Panc1 (cell line): ENCODE data around the gene KANSL1L.

Experiments
- POLR2AphosphoS5 ChIP-seq: IDR thresholded peaks from 2 replicates; pipeline ENCODE4 v1.6.1; 2012; ENCODE audit warnings: mild to moderate bottlenecking, low read depth, low read length, moderate library complexity
- TCF7L2 ChIP-seq: IDR thresholded peaks from 2 replicates; pipeline ENCODE4 v1.6.1; 2011; ENCODE audit warnings: mild to moderate bottlenecking, low read depth, low read length, inconsistent platforms
- TF ChIP-seq, protein P1 (sequence below): fragments of 450-650 bp; IDR thresholded peaks from 2 replicates; pipeline ENCODE4 v1.5.1; 2017; ENCODE audit warnings: mild to moderate bottlenecking
- TF ChIP-seq, protein P2 (sequence below), 2 experiments: IDR thresholded peaks; 2 replicates each; pipeline ENCODE4 v1.6.1; 2011 to 2012; ENCODE audit warnings: low read depth in 2 of 2, control low read depth in 1 of 2, low read length in 1 of 2, mild to moderate bottlenecking in 1 of 2, moderate library complexity in 1 of 2; ENCODE audit not compliant: insufficient read depth in 1 of 2

DNA sequence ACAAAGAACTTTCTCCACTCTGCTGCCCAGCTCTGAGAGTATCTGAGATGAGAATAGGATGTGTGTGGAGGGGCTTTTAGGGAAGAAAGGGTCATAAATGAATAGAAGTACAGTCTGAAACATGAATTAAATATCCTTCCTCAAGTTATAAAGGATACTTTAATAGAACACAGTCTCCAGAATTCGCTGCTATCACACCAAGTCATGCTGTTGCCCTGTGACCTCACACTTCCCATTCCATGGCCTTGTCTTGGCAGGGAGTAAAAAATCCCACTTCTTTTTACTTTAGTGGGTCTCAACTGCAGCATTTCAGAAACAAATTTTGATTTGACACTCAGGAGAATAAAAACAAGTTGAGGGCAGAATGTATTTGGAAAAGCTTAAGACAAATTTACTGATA is 172.6 kb downstream of the KANSL1L start:
- TF ChIP-seq, protein P1, sequence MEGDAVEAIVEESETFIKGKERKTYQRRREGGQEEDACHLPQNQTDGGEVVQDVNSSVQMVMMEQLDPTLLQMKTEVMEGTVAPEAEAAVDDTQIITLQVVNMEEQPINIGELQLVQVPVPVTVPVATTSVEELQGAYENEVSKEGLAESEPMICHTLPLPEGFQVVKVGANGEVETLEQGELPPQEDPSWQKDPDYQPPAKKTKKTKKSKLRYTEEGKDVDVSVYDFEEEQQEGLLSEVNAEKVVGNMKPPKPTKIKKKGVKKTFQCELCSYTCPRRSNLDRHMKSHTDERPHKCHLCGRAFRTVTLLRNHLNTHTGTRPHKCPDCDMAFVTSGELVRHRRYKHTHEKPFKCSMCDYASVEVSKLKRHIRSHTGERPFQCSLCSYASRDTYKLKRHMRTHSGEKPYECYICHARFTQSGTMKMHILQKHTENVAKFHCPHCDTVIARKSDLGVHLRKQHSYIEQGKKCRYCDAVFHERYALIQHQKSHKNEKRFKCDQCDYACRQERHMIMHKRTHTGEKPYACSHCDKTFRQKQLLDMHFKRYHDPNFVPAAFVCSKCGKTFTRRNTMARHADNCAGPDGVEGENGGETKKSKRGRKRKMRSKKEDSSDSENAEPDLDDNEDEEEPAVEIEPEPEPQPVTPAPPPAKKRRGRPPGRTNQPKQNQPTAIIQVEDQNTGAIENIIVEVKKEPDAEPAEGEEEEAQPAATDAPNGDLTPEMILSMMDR = no peak
- TF ChIP-seq POLR2AphosphoS5 (no peak), TCF7L2 (no peak)
- TF ChIP-seq, protein P2, sequence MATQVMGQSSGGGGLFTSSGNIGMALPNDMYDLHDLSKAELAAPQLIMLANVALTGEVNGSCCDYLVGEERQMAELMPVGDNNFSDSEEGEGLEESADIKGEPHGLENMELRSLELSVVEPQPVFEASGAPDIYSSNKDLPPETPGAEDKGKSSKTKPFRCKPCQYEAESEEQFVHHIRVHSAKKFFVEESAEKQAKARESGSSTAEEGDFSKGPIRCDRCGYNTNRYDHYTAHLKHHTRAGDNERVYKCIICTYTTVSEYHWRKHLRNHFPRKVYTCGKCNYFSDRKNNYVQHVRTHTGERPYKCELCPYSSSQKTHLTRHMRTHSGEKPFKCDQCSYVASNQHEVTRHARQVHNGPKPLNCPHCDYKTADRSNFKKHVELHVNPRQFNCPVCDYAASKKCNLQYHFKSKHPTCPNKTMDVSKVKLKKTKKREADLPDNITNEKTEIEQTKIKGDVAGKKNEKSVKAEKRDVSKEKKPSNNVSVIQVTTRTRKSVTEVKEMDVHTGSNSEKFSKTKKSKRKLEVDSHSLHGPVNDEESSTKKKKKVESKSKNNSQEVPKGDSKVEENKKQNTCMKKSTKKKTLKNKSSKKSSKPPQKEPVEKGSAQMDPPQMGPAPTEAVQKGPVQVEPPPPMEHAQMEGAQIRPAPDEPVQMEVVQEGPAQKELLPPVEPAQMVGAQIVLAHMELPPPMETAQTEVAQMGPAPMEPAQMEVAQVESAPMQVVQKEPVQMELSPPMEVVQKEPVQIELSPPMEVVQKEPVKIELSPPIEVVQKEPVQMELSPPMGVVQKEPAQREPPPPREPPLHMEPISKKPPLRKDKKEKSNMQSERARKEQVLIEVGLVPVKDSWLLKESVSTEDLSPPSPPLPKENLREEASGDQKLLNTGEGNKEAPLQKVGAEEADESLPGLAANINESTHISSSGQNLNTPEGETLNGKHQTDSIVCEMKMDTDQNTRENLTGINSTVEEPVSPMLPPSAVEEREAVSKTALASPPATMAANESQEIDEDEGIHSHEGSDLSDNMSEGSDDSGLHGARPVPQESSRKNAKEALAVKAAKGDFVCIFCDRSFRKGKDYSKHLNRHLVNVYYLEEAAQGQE (IDR thresholded peaks at IDR 0.05; ENCODE audit: insufficient read depth in 1 of 2, low read depth in 2 of 2, low read length in 1 of 2) = no peak
